Thyroid gland (tissue), 4 donors: ENCODE data around the gene DYRK1A.

ENCODE experiments used
- CTCF ChIP-seq, 6 experiments: fragments of 200-600 bp in 3 of 6; fragments of 450-650 bp in 3 of 6; sonication (generic) in 3 of 6; IDR thresholded peaks; one replicate each; pipeline ENCODE4 v1.5.1; 2016 to 2019; ENCODE audit warnings: antibody characterized with exemption in 6 of 6, mild to moderate bottlenecking in 2 of 6, inconsistent platforms in 1 of 6, moderate library complexity in 1 of 6
- POLR2A ChIP-seq, 2 donors: fragments of 450-650 bp; IDR thresholded peaks; one replicate each; pipeline ENCODE4 v1.6.1; 2017; ENCODE audit warnings: antibody characterized with exemption in 2 of 2, mild to moderate bottlenecking in 2 of 2, moderate library complexity in 1 of 2

DNA sequence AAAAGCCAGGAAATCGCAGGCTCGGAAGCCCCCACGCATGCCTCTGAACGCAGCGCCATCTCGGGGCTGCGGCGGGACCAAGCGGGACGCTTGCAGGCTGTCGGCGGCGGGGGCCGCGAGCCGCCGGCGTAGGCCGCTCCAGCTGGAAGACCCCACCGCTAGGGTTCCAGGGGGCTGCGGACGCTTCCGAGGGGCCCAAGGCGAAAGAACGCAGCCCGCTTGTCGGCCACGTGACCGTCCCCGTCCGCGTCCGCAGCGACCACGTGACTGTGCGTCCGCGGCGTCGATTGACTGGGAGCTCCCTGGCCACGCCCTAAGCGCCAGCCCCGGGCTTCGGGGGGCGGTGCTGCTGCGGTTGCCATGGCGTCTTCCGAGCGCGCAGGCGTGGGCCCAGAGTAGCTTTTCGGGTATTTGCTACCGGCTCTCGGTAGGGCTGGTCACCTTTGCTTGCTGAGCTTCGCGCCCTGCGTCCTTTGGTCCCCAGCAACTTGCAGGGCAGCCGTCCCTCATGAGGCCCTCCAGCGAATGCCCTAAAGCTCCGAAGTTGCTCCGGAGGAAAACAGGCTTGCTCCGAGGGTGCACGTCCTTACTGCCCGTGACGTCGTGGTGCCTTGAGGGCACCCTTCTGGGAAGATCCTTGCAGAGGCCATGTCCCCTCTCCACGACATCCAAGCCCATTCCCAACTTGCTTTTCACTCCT, 197.2 kb downstream of the DYRK1A start:
- TF ChIP-seq CTCF (IDR thresholded peaks at IDR 0.05), result peak in 3 of 6 experiments; percentile 28 to 49 (median 42)
- TF ChIP-seq POLR2A (IDR thresholded peaks at IDR 0.05), result peak in 1 of 2 donors; percentile 80
